Colonic mucosa (tissue), 4 donors: ENCODE results near the gene INHBA. TPM values are rescaled to one million over a fixed set of nuclear protein-coding genes. Genes with fewer than 3 reads are reported as not detected.

ENCODE experiments used
- DNase-seq: peaks from one replicate; pipeline ENCODE4 v3.0.0-alpha.2; 2020
- H3K27ac ChIP-seq: fragments of 200-600 bp; one replicate; pipeline ENCODE4 v1.8.0; 2021
- H3K27me3 ChIP-seq: fragments of 200-600 bp; one replicate; pipeline ENCODE4 v1.8.0; 2021
- H3K36me3 ChIP-seq: fragments of 200-600 bp; one replicate; pipeline ENCODE4 v1.8.0; 2021
- H3K4me1 ChIP-seq: fragments of 200-600 bp; one replicate; pipeline ENCODE4 v1.8.0; 2021; ENCODE audit warnings: mild to moderate bottlenecking
- H3K4me3 ChIP-seq: fragments of 200-600 bp; one replicate; pipeline ENCODE4 v1.8.0; 2021
- H3K9ac ChIP-seq, 2 donors: one replicate each; pipeline ENCODE4 v1.7.0; 2013; ENCODE audit warnings: control low read depth in 2 of 2, low read depth in 2 of 2, low read length in 2 of 2
- H3K9me3 ChIP-seq: fragments of 200-600 bp; one replicate; pipeline ENCODE4 v1.8.0; 2021
- CTCF ChIP-seq: fragments of 200-600 bp; IDR thresholded peaks from one replicate; pipeline ENCODE4 v1.8.0; 2022; ENCODE audit warnings: antibody characterized with exemption, mild to moderate bottlenecking
- intact Hi-C: fragments of 100-400 bp; cut with DNase I; formaldehyde crosslinking; loops from one replicate; pipeline ENCODE4 v1.14.1; 2022
- total RNA-seq, 2 donors: library from RNA; stranded (reverse); fragmentation: NEBNext Ultra II Directional in 1 of 2; extraction: Animal tissue kit (Norgen Biotek cat#: 25700) in 1 of 2; gene quantifications; one replicate each; pipeline ENCODE4 v1.2.1, GENCODE V29; 2021
- donor health status: healthy.
- donor health status: DM: no; HTN: no; CAD: no.
- donor health status: DM: no; HTN: no; CAD: no.

The INHBA gene
- total RNA-seq, 2 donors from 2014 or later = 0.15 to 0.19 TPM

GRCh38 chr7:41656366-41656765, 46.5 kb downstream of the INHBA start:
- Histone ChIP-seq H3K9me3 (no peaks in the 10 kb centered on the region), H3K27ac (no peak overlapping the region), H3K4me1 (no peaks in the 10 kb centered on the region), H3K36me3 (no peaks in the 10 kb centered on the region), H3K27me3 (no peaks in the 10 kb centered on the region), H3K4me3 (no peak overlapping the region), H3K9ac (no peak overlapping the region)
- DNase-seq = no peak
- intact Hi-C loops = no loop called here
- TF ChIP-seq CTCF = no peak

DNA sequence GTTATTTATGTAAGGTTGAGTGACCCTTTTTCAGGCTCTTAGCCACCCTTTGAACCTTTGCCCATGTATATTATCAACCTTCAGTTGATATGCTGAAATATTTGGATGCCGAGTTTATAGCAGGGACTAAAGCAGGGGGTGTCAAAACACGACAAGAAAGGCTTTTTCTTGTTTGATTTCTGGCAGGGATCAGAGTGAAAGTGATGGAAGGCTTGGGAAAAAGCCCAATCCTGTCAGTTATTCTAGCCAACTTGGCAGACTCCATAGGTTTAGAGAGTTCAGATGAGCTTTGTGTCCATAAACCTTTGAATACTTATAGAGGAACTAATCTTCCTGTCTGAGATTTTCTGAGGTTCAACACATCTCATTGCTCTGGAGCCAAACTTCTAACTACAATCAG, 47.5 kb downstream of the INHBA start:
- no peak overlapping the region for H3K27ac ChIP-seq
- no peak for TF ChIP-seq CTCF
- DNase-seq = no peak
- no peaks in the 10 kb centered on the region for H3K9me3 ChIP-seq
- no peaks in the 10 kb centered on the region for H3K36me3 ChIP-seq
- intact Hi-C loops = no loop called here
- H3K9ac ChIP-seq = no peak overlapping the region
- H3K4me1 ChIP-seq = no peaks in the 10 kb centered on the region
- no peaks in the 10 kb centered on the region for H3K27me3 ChIP-seq
- H3K4me3 ChIP-seq = no peak overlapping the region

DNA sequence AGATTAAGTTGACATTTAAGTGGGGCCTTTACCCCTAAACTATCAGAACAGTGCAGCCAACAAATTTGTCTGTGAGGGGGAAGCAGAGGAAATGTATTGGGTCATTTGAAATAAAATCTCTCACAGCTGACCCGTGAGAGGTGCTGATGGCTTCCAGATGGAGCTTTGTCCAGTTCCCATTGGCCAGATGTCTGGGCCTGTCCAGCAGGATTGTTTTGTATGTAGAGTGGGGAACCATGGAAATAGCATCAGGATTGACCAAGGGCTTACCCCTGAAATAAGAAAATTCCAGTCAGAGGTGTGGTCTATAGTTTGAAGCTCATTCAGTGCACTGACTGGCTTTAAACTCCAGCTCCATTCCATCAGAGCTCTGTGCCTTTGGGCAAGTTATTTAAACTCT, 50.6 kb downstream of the INHBA start:
- Histone ChIP-seq H3K9ac (no peak overlapping the region), H3K36me3 (no peaks in the 10 kb centered on the region), H3K4me1 (no peaks in the 10 kb centered on the region), H3K27ac (no peak overlapping the region), H3K4me3 (no peak overlapping the region), H3K9me3 (no peaks in the 10 kb centered on the region), H3K27me3 (no peaks in the 10 kb centered on the region)
- intact Hi-C loops = no loop called here
- TF ChIP-seq CTCF = no peak
- DNase-seq = no peak

DNA sequence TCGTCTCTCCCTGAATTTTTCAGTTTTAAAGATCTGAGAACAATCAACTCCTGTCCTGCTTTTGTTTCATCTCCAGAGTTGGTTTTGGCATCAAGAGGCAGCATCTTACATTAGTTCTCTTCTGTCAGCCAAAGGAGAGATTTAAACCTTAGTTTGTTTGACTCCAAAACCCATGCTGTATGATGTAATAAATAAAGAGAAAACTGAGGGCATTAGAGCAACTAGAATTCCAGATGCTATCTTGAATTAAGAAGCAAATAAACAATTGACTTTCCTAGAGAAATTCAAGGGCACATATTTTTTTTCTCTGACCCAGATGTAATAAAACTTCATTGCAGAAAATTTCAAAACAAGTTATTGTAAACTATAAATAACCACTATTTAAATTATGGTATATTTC, 54.4 kb downstream of the INHBA start:
- TF ChIP-seq CTCF = no peak
- no peak overlapping the region for H3K27ac ChIP-seq
- H3K27me3 ChIP-seq = no peaks in the 10 kb centered on the region
- intact Hi-C loops = no loop called here
- no peak overlapping the region for H3K9ac ChIP-seq
- H3K9me3 ChIP-seq = no peaks in the 10 kb centered on the region
- H3K36me3 ChIP-seq = no peaks in the 10 kb centered on the region
- no peak overlapping the region for H3K4me3 ChIP-seq
- DNase-seq = no peak
- no peaks in the 10 kb centered on the region for H3K4me1 ChIP-seq

DNA sequence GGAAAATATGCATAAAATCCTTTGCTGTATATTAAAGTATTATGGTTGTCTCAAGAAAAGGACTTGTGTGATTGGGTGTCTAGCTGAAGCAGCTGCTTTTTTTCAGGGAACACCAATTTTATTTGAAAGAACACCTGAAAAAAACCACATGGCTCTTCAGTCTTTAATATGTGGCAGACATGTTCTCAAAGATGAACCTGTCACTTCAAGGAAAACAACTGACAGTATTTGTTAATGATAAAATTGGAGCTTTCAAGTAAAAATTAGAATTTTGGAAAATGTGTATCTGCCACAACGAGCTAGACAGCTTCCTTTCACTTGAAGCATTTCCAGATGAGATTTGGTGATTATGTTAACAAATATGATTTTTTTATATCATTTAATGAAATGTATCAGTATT, 59.3 kb downstream of the INHBA start:
- Histone ChIP-seq H3K9ac (no peak overlapping the region), H3K36me3 (no peaks in the 10 kb centered on the region), H3K4me1 (no peaks in the 10 kb centered on the region), H3K9me3 (no peaks in the 10 kb centered on the region), H3K27me3 (no peaks in the 10 kb centered on the region), H3K4me3 (no peak overlapping the region), H3K27ac (no peak overlapping the region)
- DNase-seq = no peak
- intact Hi-C loops = no loop called here
- no peak for TF ChIP-seq CTCF

DNA sequence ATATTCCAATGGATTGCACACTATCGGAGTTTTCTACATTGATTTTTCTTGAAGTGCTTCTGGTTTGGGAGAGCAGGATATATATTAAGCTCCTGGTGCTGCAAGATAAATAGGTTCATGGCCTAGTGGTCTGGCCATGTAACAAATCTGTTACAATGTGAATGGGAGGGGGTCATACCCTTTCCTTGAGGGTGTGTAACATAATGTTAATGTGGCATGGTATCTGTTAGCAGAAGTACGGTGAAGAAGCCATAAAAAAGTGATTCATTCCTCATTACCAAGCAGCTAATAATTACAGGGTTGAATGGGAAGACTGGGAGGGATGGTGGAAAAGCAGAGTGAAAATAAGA, 61.2 kb downstream of the INHBA start:
- Histone ChIP-seq H3K9me3 (no peaks in the 10 kb centered on the region), H3K36me3 (no peaks in the 10 kb centered on the region), H3K27ac (no peak overlapping the region), H3K4me3 (no peak overlapping the region), H3K4me1 (no peaks in the 10 kb centered on the region), H3K9ac (no peak overlapping the region), H3K27me3 (no peaks in the 10 kb centered on the region)
- DNase-seq = no peak
- intact Hi-C loops = no loop called here
- no peak for TF ChIP-seq CTCF
